MM.1S (cell line): Measurements from ENCODE around the gene CELF4.

Source experiments
- DNase-seq: peaks from one replicate; pipeline ENCODE4 v3.0.0-alpha.2; 2015
- H2AFZ ChIP-seq: fragments of 300-600 bp; sonication (generic); 2 replicates; pipeline ENCODE4 v1.6.0; 2016; ENCODE audit warnings: antibody characterized with exemption, low read length
- H3F3A ChIP-seq: fragments of 300-600 bp; sonication (generic); 2 replicates; pipeline ENCODE4 v1.6.1; 2016; ENCODE audit warnings: mild to moderate bottlenecking, antibody characterized with exemption, low read length, moderate library complexity, mixed read lengths; ENCODE audit not compliant: insufficient read depth
- H3K27ac ChIP-seq: fragments of 300-600 bp; sonication (generic); 2 replicates; pipeline ENCODE4 v1.5.1; 2016; ENCODE audit warnings: mild to moderate bottlenecking, low read length
- H3K27me3 ChIP-seq: fragments of 300-600 bp; sonication (generic); replicated peaks from 2 replicates; pipeline ENCODE4 v1.6.0; 2016; ENCODE audit warnings: low read length; ENCODE audit not compliant: insufficient read depth
- H3K36me3 ChIP-seq: fragments of 300-600 bp; sonication (generic); replicated peaks from 2 replicates; pipeline ENCODE4 v1.6.1; 2016; ENCODE audit warnings: mild to moderate bottlenecking, low read length, mixed read lengths; ENCODE audit not compliant: insufficient read depth
- H3K4me1 ChIP-seq: fragments of 300-600 bp; sonication (generic); 2 replicates; pipeline ENCODE4 v1.6.1; 2016; ENCODE audit warnings: low read length, mixed read lengths
- H3K4me2 ChIP-seq: fragments of 300-600 bp; sonication (generic); 2 replicates; pipeline ENCODE4 v1.6.0; 2016; ENCODE audit warnings: low read depth, low read length
- H3K4me3 ChIP-seq: fragments of 300-600 bp; sonication (generic); 2 replicates; pipeline ENCODE4 v1.5.1; 2016; ENCODE audit warnings: low read length, mixed read lengths
- H3K79me2 ChIP-seq: fragments of 300-600 bp; sonication (generic); 2 replicates; pipeline ENCODE4 v1.6.1; 2016; ENCODE audit warnings: mixed run types, low read length, mixed read lengths
- H3K9ac ChIP-seq: fragments of 300-600 bp; sonication (generic); 2 replicates; pipeline ENCODE4 v1.6.1; 2016; ENCODE audit warnings: low read length, mixed read lengths
- H3K9me2 ChIP-seq: fragments of 300-600 bp; sonication (generic); replicated peaks from 2 replicates; pipeline ENCODE4 v1.6.1; 2016; ENCODE audit warnings: mild to moderate bottlenecking, low read length, mixed read lengths; ENCODE audit not compliant: insufficient read depth
- H3K9me3 ChIP-seq: fragments of 300-600 bp; sonication (generic); replicated peaks from 2 replicates; pipeline ENCODE4 v1.6.1; 2016; ENCODE audit warnings: mild to moderate bottlenecking, low read length, mixed read lengths; ENCODE audit not compliant: insufficient read depth
- H4K20me1 ChIP-seq: fragments of 300-600 bp; sonication (generic); 2 replicates; pipeline ENCODE4 v1.6.1; 2016; ENCODE audit warnings: mild to moderate bottlenecking, low read length, moderate library complexity, mixed read lengths; ENCODE audit not compliant: insufficient read depth
- CTCF ChIP-seq: fragments of 300-600 bp; sonication (generic); IDR thresholded peaks from 2 replicates; pipeline ENCODE4 v1.5.1; 2016; ENCODE audit warnings: antibody characterized with exemption, low read length, mixed read lengths
- EZH2 ChIP-seq: fragments of 300-600 bp; sonication (generic); optimal IDR thresholded peaks from 2 replicates; pipeline ENCODE3; 2017; ENCODE audit warnings: low read depth, mild to moderate bottlenecking, antibody characterized with exemption, low read length, mixed read lengths
- EZH2phosphoT487 ChIP-seq: fragments of 300-600 bp; sonication (generic); IDR thresholded peaks from 2 replicates; pipeline ENCODE4 v1.6.1; 2018; ENCODE audit warnings: antibody characterized with exemption, low read length

Gene CELF4

DNA sequence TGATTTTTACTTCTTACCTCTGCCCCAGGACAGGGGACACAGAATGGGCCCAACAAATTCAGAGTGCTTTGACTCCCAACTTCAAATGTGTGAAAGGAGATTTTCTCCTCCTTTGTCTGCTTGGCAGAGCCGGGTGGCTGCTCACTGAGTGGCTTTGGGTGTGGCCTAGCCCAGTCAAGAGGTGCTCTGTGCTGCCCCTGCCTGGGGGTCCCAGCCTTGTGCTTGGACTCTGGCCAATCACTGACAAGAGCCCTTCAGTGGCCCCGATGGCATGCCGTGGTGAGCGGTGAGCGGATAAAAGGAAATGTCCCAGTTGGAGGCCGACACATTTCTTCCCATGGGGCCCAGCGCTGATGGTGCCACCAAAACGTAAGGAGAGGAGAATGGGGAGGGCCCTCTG, 259.2 kb downstream of the CELF4 start:
- DNase-seq = no peak
- TF ChIP-seq EZH2phosphoT487 (no peak), EZH2 (no peak), CTCF (no peak)
- H3K79me2 ChIP-seq = no peaks in the 10 kb centered on the region
- H2AFZ ChIP-seq = no peak overlapping the region
- H4K20me1 ChIP-seq = no peaks in the 10 kb centered on the region
- no peaks in the 10 kb centered on the region for H3K4me1 ChIP-seq
- no peaks in the 10 kb centered on the region for H3K9me3 ChIP-seq
- no peaks in the 10 kb centered on the region for H3K36me3 ChIP-seq
- no peaks in the 10 kb centered on the region for H3K9me2 ChIP-seq
- no peaks in the 10 kb centered on the region for H3F3A ChIP-seq
- no peak overlapping the region for H3K27ac ChIP-seq
- H3K4me2 ChIP-seq = no peak overlapping the region
- no peaks in the 10 kb centered on the region for H3K27me3 ChIP-seq
- no peak overlapping the region for H3K4me3 ChIP-seq
- H3K9ac ChIP-seq = no peak overlapping the region

DNA sequence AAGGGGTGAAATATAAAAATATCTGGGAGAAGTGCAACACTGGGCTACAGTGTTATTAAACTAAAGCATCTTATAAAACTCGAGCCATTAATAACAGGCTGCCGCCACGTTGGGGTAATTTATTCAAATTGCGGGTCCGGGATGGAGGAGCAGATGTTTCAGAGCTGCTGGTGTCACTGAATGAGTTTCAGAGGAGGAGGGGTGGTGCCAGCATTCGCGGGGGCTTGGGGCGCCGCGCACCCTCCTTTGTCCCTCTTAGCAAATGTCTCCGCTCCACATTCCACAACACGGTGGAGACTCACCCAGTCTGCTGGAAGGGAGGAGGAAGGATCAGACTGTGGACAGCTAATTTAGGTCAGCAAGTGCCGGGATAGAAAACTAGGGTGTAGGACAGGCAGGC, 260.5 kb downstream of the CELF4 start:
- Histone ChIP-seq H3K27me3 (no peaks in the 10 kb centered on the region), H3K9me2 (no peaks in the 10 kb centered on the region), H3K9me3 (no peaks in the 10 kb centered on the region), H3K4me1 (no peaks in the 10 kb centered on the region), H3F3A (no peaks in the 10 kb centered on the region), H3K4me2 (no peak overlapping the region), H3K4me3 (no peak overlapping the region), H2AFZ (no peak overlapping the region), H3K36me3 (no peaks in the 10 kb centered on the region), H4K20me1 (no peaks in the 10 kb centered on the region), H3K27ac (no peak overlapping the region), H3K9ac (no peak overlapping the region), H3K79me2 (no peaks in the 10 kb centered on the region)
- TF ChIP-seq CTCF = no peak
- TF ChIP-seq EZH2phosphoT487 = no peak
- no peak for TF ChIP-seq EZH2
- DNase-seq = no peak

DNA sequence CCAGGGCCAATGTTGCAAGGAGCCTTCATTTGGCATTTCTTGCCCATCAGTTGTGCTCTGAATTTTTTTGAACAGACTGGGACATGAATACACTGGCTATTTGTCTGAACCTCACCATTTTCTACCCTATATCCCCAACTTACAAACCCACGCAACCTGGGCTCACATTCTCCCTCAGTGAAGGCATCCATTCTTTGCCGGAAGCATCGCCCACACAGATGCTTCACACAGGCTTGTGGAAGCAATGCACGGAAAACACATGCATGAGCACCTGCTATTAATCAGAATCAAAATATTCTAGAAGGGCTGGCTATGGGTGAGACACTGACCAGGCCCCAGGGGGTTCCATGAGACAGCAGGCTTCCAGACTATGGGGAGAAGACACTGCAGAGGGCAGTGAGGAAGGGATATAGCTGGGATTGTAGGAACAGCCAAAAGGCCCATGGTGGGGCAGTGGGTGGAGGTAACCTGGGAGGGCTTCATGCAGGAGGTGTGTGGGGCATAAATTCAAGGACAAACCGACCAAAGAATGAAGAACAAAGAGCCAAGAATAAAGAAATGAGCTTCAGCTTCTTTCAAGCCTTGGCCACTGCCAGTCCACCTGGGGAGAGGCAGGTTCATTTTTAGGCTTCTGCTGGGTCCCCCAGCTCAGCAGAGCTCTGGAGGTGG, 261.5 kb downstream of the CELF4 start:
- Histone ChIP-seq H3K4me2 (no peak overlapping the region), H3K9me3 (no peaks in the 10 kb centered on the region), H3F3A (no peaks in the 10 kb centered on the region), H3K36me3 (no peaks in the 10 kb centered on the region), H3K9ac (no peak overlapping the region), H3K27me3 (no peaks in the 10 kb centered on the region), H3K4me3 (no peak overlapping the region), H3K79me2 (no peaks in the 10 kb centered on the region), H4K20me1 (no peaks in the 10 kb centered on the region), H3K4me1 (no peaks in the 10 kb centered on the region), H2AFZ (no peak overlapping the region), H3K27ac (no peak overlapping the region), H3K9me2 (no peaks in the 10 kb centered on the region)
- no peak for DNase-seq
- TF ChIP-seq CTCF = no peak
- TF ChIP-seq EZH2phosphoT487 = no peak
- no peak for TF ChIP-seq EZH2
